NCI-H187 (cell line): ENCODE results near the gene RPS3A.
"Not testable (repeated sequence)": the region's sequence is repeated elsewhere in the genome, so short reads cannot be mapped to it uniquely, and the experiment has no call there.

Source experiments
- DNase-seq, 2 experiments: peaks; one replicate each; lab custom pipeline; 2025; lab: John Stamatoyannopoulos, UW

Gene RPS3A

DNA sequence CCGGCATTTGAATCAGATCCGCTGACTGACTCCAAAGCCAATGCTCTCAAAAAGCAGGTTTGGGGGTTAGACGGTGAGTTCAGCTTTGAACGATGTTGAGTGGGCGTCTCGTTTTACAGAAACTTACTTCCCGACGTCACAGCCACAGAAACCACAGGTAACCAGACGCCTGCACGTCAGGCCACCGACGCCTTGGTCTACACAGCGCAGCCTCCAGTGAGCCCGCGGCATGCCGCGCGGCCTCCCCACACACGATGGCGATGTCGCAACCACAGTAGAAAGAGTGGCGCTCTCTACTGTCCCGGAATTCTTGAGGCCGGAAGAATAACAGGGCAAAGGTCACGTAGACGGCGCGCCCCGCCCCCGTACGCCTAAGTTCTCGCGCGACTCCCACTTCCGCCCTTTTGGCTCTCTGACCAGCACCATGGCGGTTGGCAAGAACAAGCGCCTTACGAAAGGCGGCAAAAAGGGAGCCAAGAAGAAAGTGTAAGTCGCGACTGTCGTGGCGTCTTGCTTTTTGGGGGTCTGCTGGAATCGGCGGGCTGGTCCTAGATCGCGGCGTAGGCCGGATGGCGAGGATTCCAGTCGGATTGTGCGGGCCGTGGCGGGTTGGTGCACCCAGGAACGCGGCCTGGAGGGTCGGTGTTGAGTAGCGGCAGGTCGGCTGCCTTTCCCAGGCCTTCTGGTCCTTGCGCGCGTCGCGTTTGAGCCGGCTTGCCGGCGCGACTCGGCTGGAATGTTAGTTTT is at the start of gene RPS3A:
TSS of gene RPS3A (plus strand) at position 400 of the 747 bp plus-strand sequence. CDS start at position 425, 25 bp downstream.
- peak; percentile 76 to 89 for DNase-seq

DNA sequence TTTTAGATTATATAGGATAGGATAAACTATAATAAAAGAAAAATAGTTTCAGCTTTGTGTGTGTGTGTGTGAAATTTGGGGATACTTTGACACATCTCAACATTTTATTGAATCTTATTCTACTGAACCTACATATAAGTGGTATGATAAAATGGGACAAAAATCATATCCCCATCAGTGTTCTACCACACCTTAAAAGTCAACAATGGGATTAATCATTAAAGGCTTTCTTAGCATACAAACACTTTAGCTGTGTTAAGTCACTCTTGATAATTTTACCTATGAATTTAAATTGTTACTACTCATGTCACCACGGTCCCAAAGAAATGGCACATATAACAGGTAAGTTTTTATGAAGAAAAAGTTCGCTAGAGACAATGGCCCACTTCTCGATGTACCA is 46.6 kb upstream of the RPS3A start:
- DNase-seq, result no peak

DNA sequence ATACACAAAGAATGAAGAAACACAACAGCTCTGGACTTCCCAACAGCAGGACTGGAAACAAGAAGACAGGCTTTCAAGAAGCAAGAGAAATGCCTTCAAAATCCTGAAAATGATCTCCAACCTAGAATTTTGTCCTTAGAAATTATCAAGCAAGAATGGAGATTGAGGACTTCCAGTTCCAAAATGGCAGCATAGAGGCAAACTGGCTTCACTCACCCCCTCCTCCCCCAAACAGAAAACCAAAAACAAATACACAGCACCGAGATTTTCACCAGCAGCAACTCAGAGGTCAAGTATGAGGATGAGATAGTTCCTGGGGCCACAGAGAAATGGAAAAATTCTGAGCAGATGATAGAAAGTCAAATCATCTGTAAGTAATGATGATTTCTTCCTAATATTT is 43.9 kb upstream of the RPS3A start:
- no peak for DNase-seq

DNA sequence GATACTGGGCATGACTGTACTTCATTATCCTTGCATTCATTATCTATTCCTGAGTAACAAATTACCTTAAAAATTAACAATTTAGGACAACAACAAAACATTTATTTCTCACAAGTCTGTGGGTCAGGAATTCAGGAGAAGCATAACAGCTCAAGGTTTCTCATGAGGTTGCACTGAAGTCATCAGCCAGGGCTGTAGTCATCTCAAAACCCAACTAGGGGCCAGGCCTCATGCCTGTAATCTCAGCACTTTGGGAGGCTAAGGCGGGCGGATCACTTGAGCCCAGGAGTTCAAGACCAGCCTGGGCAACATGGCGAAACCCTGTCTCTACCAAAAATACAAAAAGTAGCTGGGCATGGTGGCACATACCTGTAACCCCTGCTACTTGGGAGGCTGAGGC is 36.3 kb upstream of the RPS3A start:
- not testable (repeated sequence) for DNase-seq

DNA sequence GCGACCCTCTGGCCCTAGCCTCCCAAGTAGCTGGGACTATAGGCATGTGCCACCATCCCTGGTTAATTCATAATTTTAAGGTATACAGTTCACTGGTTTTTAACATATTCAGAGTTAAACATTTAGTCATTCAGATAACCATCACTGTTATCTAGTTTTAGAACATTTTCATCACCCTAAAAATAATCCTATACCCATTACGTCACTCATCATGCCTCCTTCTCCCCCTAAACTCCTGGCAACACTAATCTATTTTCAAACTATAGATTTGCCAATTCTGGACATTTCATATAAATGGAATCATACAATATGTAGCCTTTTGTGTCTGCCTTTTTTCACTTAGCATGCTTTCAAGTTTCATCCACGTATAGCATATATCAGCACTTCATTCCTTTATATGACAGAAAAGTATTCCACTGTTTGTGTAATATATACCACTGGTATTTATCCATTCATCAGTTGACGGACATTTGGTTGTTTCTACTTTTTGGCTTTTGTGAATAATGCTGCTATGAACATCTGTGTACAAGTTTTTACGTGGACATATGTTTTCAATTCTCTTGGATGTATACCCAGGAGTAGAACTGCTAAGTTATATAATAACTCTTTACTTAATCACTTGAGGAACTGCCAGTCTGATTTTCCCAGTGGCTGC is 32.0 kb upstream of the RPS3A start:
- DNase-seq, result no peak

DNA sequence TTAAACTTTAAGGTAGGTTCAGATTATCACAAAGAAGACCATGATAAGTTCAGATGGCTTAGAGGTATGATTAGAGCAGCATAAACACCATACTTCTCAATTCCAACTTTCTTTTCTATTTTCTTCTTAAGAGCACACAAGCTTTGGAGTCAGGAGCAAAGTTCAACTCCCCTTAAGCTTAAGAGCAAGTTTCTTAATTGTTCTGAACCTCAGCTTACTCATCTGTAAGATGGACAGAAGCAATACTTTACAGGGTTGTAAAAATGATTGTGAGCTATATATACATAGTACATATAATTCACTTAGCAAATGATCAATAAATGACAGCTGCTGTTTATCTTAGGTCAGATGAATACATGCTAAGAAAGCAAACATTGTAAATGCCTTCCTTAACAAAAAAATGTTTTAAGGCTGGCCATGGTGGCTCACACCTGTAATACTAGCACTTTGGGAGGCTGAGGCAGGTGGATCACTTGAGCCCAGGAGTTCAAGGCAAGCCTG is 25.0 kb upstream of the RPS3A start:
- DNase-seq, result no peak

DNA sequence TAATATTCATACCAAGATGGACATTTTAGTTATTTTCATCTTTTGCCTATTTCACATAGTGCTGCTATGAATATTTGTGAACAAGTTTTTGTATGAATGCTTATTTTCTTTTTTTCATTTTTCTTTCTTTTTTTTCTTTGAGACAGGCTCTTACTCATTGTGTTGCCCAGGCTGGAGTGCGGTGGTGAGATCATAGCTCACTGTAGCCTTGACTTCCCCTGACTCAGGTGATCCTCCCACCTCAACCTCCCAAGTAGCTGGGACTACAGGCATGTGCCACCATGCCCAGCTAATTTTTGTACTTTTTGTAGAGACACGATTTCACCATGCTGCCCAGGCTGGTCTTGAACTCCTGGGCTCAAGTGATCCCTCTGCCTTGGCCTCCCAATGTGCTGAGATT is 21.4 kb upstream of the RPS3A start:
- not testable (repeated sequence) for DNase-seq

DNA sequence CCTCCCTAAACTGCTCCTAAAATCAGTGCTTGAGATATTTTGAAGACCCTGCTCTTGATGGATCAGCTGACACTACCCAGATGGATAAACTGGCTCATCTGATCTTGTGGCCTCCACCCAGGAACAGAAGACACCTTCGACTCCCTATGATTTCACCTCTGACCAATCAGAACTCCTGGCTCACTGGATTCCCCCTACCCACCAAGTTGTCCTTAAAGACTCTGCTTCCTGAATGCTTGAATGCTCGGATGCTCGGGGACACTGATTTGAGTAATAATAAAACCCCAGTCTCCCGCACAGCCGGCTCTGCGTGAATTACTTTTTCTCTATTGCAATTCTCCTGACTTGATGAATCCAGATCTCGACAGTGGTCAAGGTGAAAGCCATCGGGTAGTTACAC is 12.0 kb upstream of the RPS3A start:
- DNase-seq, result no peak

DNA sequence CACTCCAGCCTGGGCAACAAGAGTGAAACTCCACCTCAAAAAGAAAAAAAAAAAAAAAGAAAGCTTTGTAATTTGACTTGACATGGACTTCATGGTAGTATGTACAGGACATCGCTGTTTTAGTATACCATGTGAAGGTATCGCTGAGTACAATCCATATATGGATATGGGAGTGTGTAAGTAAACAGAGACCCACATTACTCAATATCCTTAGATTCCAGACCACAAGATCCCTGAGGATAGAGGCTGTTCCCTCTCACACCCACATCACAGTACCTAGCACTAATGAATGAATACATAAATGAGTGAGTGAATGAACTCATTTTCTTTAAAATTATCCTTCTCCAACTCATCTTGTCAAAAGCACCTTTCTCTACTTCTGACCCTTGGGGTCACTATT is 8.4 kb upstream of the RPS3A start:
- DNase-seq, result no peak

DNA sequence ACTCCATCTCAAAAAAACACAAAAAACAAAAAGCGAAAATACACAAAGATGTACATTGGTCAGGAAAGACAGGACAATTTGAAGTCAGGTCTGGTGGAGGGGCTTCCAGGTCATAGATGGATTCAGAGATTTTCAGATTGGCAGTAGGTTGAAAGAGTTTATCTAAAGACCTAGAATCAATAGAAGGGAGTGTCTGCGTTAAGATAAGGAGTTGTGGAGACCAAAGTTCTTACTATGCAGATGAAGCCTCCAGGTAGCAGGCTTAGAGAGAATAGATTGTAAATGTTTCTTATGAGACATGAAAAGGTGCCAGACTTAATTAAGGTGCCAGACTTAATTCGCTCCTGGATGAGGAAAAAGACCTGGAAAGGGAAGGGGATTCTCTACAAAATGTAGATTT is 6.9 kb upstream of the RPS3A start:
- DNase-seq, result no peak

DNA sequence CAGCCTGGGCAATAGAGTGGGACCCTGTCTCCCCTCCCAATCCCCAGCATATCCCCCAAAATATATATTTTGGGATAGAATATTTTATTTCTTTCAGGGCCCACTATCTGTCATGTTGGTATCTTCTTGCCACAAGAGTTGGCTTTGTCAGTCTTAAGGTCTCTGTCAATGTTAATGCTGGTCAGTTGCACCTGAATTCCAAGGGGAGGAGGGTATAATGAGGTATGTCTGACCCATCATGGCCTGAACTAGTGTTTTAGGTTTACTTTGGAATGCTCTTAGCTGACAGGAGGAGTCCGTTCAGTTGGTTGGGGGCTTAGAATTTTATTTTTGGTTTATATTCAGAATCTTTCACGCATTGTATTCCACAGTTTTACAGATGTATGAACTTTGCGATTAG is 6.2 kb upstream of the RPS3A start:
- no peak for DNase-seq

DNA sequence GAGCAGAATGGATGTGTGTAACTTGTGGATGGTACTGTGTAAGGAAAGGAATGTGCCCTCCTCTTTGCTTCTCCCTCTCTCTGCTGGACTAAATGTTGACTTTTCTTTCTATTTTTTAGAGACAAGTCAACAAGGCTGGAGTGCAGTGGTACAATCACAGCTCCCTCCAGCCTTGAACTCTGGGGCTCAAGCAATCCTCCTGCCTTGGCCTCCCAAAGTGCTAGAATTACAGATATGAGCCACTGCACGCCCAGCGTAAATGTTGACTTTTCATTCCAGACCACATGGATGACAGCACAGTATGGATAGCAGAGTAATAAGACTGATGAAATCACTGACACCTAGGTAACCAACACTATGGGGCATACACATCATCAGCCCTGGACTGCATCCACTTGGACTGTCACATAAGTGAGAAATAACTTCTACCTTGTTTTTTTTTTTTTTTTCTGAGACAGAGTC is 5.1 kb upstream of the RPS3A start:
- DNase-seq, result no peak

DNA sequence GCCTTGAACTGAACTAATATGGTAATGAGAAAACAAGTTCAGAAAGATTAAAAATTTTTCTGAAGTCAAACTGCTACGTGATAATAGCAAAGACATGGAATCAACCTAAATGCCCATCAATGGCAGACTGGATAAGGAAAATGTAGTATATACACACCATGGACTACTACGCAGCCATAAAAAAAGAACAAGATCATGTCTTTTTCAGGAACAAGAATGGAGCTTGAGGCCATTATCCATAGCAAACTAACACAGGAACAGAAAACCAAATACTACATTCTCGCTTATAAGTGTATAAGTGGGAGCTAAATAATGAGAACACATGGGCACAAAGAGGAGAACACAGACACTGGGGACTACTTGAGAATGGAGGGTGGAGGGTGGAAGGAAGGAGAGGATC is 4.3 kb upstream of the RPS3A start:
- no peak for DNase-seq

DNA sequence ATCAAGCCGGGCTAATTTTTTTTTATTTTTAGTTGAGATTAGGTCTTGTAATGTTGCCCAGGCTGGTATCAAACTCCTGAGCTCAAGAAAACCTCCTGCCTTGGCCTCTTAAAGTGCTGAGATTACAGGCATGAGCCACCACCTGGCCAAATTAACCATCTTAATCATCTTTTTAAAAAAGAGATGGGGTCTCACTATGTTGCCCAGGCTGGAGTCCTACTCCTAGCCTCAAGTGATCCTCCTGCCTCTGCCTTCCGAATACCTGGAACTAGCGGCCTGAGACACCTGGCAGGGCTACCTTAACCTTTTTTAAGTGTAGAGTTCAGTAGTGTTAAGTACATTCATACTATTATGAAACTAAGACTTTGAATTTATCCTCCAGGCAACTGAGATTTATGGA is 1.7 kb upstream of the RPS3A start:
- no peak for DNase-seq

DNA sequence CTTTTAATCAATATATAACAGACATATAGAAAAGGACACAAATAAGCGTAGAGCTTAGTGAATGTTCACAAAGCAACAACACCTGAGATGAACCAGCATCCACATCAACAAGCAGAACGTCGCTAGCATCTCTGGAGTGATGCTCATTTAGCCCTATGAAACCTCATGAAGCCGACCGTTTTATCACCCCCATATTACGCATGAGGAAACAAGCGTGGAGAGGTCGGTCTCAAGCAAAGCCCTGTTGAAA is 524 bp upstream of the RPS3A start:
- no peak for DNase-seq

DNA sequence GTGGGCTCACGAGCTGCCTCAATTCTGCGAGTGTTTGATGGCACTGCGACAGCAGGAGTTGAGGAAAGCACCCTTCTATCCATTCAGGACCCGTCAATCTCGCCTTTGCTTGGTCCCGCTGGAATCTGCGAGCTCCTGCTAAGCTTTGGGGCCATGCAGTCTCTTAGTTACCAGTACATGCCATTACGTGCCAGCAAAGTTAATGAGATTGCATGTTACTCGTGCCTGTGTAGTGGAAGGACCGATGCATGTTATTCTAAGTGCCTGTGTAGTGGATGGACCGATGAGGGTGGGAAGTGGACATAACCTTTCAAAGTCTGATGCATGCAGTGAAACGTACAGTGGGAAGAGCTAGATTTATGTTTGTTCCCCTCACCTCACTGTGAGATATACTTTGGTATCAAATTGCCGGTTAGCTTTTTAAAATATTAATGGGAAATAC is 569 bp downstream of the RPS3A start:
- no peak for DNase-seq

DNA sequence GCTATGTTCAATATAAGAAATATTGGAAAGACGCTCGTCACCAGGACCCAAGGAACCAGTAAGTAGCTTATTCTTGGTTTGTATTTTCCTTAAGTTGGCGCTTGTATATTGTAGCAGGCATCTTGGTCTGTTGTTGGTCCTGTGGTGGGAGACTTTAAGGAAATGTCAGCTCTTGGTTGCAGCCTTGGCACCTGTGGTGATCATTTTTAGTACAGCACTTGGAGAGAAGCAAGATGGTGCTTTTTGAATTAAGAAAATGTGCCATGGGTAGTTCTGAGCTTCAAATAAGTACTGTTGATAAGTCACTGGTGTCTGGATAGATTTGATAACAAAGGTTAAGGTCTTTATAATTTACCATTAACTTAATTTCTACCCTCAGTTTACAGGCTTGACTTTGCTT is 1.1 kb downstream of the RPS3A start:
- no peak for DNase-seq

DNA sequence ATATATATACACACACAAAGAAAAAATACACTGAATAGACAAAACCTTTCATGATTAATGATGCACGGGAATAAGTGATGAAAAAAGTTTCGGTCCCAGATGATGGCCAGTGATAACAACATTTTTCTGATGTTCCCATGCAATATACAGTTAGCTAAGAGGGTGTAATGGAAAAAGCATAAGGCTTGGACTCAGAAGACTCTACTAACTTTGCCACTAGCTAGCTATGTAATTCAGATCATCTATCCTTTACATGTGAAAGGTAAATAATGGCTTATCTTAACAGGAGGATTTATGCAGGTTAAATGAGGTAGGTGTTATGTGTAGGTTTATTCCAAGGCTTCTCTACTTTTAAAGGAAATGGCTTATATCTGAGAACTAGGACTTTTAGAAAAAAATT is 4.3 kb downstream of the RPS3A start:
- no peak for DNase-seq

DNA sequence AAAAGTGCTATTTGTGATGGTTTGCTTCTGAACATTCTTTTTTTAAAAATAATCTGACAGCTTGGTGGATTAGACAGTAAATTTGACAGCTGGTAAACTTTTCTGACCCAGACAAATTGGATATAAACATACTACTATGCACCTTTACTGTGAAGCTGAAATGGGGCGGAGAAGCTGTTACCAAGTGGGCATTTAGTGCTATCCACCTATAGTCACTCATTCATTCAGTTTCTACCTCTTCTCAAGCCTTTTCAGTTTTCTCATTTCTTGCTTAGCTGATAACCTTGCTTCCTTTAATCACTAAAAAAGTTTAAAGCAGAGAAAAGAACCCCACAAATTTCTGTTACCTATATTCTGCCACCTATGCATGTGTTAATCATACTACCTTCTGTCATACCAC is 5.2 kb downstream of the RPS3A start:
- no peak for DNase-seq

DNA sequence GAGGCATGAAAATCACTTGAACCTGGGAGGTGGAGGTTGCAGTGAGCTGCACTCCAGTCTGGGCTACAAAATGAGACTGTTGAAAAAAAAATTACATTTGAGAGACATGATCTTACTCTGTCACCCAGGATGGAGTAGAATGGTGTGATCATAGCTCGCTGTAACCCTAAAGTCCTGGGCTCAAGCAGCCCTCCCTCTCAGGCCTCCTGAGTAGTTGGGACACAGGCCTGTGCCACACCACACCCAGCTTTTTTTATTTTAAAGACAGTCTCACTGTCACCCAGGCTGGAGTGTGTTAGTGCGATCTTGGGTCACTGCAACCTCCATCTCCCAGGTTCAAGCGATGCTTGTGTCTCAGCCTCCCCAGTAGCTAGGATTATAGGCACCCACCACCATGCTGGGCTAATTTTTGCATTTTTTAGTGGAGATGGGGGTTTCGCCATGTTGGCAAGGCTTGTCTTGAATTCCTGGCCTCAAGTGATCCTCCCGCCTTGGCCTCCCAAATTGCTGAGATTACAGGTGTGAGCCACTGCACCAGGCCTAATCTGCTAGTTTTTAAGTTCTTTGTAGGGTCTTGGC is 6.1 kb downstream of the RPS3A start:
- DNase-seq, result no peak

DNA sequence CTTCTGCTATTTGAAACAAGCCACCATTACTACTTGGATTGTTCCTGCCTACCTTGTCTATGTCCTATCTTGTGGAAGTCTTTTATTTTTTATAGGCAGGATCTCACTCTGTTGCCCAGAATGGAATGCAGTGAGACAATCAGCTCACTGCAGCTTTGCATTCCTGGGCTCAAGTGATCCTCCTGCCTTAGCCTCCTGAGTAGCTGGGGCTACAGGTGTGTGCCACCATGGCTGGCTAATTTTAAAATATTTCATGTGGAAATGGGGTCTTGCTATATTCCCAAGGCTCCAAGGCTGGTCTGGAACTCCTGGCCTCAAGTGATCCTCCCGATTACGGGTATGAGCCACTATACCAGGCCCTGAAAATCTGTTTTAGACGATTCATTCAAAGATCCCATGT is 7.6 kb downstream of the RPS3A start:
- DNase-seq, result no peak

DNA sequence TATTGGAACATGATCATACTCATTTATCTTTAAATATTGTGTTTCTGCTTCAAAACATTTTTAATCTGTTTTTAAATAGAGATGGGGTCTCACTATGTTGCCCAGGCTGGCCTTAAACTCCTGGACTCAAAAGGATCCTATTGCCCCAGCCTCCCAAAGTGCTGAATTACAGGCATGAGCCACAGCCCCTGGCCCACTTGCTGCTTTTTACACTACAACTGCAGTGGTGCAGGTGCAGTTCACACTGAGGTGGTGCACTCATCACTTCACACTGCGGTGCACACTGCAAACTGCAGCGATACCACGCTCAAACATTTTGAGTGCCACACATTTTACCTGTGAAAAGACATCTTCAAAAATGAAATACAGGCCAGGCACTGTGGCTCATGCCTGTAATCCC is 10.8 kb downstream of the RPS3A start:
- no peak for DNase-seq

DNA sequence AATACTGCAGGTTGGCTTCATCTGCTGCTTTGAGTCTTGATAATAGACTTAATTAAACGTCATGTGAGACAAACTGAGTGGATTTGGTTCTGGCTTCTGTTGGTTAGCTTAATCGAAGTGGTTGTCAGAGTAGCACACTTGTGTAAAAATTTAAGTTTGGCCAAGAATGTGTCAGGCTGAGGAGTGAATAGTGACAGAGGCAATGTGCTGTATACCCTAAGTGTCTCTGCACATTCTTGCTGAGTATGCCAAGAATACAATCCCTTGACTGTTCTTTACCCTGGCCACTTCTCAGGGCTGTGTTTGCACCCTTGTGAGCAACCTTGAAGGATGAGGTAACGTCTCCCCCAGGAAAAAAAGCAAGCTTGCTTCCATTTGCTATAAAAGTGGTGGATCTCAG is 14.9 kb downstream of the RPS3A start:
- DNase-seq, result no peak

DNA sequence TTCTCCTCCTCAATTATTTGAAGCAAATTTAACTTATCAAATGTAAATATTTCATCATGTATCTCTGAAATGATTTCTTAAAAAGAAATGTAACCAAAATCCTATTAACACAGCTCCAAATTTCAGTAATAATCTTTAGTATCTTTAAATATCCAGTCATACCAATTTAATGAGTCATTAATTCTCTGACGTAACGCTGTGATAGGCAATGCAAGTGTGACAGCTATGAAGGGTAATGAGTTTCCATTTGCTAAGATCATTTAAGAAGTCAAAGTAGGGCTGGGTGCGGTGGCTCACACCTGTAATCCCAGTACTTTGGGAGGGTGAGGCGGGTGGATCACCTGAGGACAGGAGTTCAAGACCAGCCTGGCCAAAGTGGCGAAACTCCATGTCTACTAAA is 15.6 kb downstream of the RPS3A start:
- DNase-seq, result no peak
